Mucosa of descending colon (tissue), 3 donors: ENCODE measurements around the gene TP53BP2. TPM values are rescaled to one million over a fixed set of nuclear protein-coding genes. Genes with fewer than 3 reads are reported as not detected.

Source experiments
- ATAC-seq: fragments of 200-7000 bp; cut with Tn5 transposase; one replicate; pipeline ENCODE4 v1.9.1; 2020; ENCODE audit warnings: mild to moderate bottlenecking, moderate library complexity
- DNase-seq, 3 donors: peaks; one replicate each; pipeline ENCODE4 v3.0.0-alpha.2; 2020
- H3K36me3 ChIP-seq: fragments of 200-600 bp; one replicate; pipeline ENCODE4 v1.8.0; 2021; ENCODE audit warnings: low read depth, mild to moderate bottlenecking
- H3K4me1 ChIP-seq: fragments of 200-600 bp; one replicate; pipeline ENCODE4 v1.8.0; 2021; ENCODE audit warnings: low read depth, mild to moderate bottlenecking
- H3K4me3 ChIP-seq: fragments of 200-600 bp; one replicate; pipeline ENCODE4 v1.8.0; 2021; ENCODE audit warnings: mild to moderate bottlenecking
- H3K9me3 ChIP-seq: fragments of 200-600 bp; one replicate; pipeline ENCODE4 v1.8.0; 2021; ENCODE audit warnings: mild to moderate bottlenecking
- CTCF ChIP-seq: fragments of 200-600 bp; IDR thresholded peaks from one replicate; pipeline ENCODE4 v1.8.0; 2022; ENCODE audit warnings: antibody characterized with exemption, mild to moderate bottlenecking
- intact Hi-C, 2 donors: fragments of 100-400 bp; cut with DNase I in 1 of 2; cut with micrococcal nuclease in 1 of 2; formaldehyde crosslinking; loops; one replicate each; pipeline versions ENCODE4 v1.11.0 to v1.11.1; 2022; cut with DNase I, micrococcal nuclease
- total RNA-seq, 3 donors: library from RNA; stranded (reverse); fragmentation: NEBNext Ultra II Directional in 2 of 3; extraction: Animal tissue kit (Norgen Biotek cat#: 25700) in 2 of 3; gene quantifications; one replicate each; pipeline versions ENCODE4 v1.2.1 to v1.2.4, GENCODE V29; 2021 to 2023
- donor health status: DM: no; HTN: no; CAD: no; lungs with moderate emphysema.
- donor health status: DM: no; HTN: no; CAD: no.
- donor health status: DM: no; HTN: yes; CAD: no.

TP53BP2 gene
- total RNA-seq, 3 donors from 2014 or later: 30.6 to 34.5 (median 32.5) TPM

DNA sequence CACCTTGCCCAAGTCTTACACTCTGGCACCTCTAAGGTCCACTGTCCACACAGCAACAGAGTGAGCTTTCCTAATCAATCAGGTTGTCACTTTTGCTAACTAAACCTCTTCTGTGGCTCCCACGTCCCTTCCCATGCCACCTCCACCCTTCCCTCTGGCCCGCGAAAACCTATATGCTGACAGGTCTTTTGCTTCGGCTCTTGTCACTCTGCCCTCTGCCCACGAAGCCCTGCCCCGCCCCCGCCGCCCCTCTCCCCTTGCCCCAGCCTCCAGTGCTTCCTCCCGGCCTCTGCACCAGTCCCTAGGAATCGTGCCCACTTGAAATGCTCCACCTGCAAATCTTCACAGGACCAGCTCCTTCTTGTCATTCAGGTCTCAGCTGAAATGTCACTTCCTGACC is 8.1 kb downstream of the TP53BP2 start:
- Histone ChIP-seq H3K4me1 (peaks cover 10% of the 10 kb centered on the region), H3K4me3 (no peak overlapping the region), H3K9me3 (no peaks in the 10 kb centered on the region), H3K36me3 (no peaks in the 10 kb centered on the region)
- DNase-seq (no peak), ATAC-seq (no peak)
- intact Hi-C loops: no loop called here
- TF ChIP-seq CTCF: no peak

- no peak overlapping the region for H3K4me3 ChIP-seq
- no peak for TF ChIP-seq CTCF
- no peak for ATAC-seq
- H3K9me3 ChIP-seq: no peaks in the 10 kb centered on the region
- no peak for DNase-seq
- H3K4me1 ChIP-seq: peaks cover 10% of the 10 kb centered on the region
- intact Hi-C loops: no loop called here
- H3K36me3 ChIP-seq: no peaks in the 10 kb centered on the region
Observed at GRCh38 chr1:223837206-223837605, 8.5 kb downstream of the TP53BP2 start.

DNA sequence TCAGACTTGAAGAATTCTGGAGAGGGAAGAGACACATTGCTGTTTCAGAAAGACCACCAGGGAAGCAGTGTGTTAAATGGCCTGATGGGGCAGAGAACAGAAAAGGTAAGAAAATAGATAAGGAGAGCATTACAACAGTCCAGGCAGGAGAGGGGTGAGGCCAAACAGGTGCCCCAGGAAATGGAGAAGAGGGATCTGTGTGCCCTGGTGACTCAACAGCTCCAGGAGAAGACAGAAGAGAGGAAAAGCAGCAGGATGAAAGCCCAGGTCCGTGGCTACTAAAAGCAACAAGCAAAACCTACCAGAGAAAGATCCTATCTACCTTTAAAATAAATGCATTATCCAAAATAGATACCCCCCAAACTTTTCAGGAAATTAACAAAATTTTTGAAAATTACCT is 9.2 kb downstream of the TP53BP2 start:
- Histone ChIP-seq H3K4me3 (no peak overlapping the region), H3K9me3 (no peaks in the 10 kb centered on the region), H3K36me3 (no peaks in the 10 kb centered on the region), H3K4me1 (peaks cover 10% of the 10 kb centered on the region)
- ATAC-seq (peak; percentile 54), DNase-seq (no peak)
- no peak for TF ChIP-seq CTCF
- intact Hi-C loops: no loop called here

GRCh38 chr1:223835754-223836153 is 10.0 kb downstream of the TP53BP2 start:
- Histone ChIP-seq H3K9me3 (no peaks in the 10 kb centered on the region), H3K4me1 (peaks cover 10% of the 10 kb centered on the region), H3K36me3 (no peaks in the 10 kb centered on the region), H3K4me3 (no peak overlapping the region)
- intact Hi-C loops: no loop called here
- ATAC-seq (peak; percentile 30), DNase-seq (no peak)
- TF ChIP-seq CTCF: no peak

GRCh38 chr1:223834660-223835263 is 11.0 kb downstream of the TP53BP2 start:
- Histone ChIP-seq H3K4me3 (no peak overlapping the region), H3K36me3 (no peaks in the 10 kb centered on the region), H3K9me3 (no peaks in the 10 kb centered on the region), H3K4me1 (peaks cover 10% of the 10 kb centered on the region)
- intact Hi-C loops: no loop called here
- ATAC-seq: no peak
- DNase-seq: no peak
- no peak for TF ChIP-seq CTCF

DNA sequence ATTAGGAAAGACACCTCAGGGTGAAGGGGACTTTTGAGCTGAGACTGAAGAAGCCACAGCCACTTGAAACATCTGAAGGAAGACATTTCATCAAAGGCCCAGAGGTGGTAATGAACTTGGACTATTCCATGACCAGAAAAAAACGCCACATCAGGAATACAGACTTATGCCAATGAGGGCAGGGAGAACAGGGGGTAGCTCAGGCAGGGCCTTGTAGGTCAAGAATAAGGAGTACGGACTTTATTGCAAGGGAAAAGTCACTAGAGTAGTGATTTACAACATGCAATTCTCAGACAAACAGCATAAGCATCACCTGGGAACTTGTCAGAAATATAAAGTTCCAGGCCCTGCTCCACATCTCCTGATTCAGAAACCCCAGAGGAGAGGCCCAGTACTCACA is 11.8 kb downstream of the TP53BP2 start:
- no peak for TF ChIP-seq CTCF
- H3K4me3 ChIP-seq: no peak overlapping the region
- ATAC-seq (no peak), DNase-seq (no peak)
- H3K9me3 ChIP-seq: no peaks in the 10 kb centered on the region
- no peaks in the 10 kb centered on the region for H3K36me3 ChIP-seq
- H3K4me1 ChIP-seq: peaks cover 10% of the 10 kb centered on the region
- intact Hi-C loops: no loop called here
